ENCODE data around the gene DYRK1A. TPM values are rescaled to one million over a fixed set of nuclear protein-coding genes. Genes with fewer than 3 reads are reported as not detected.

DYRK1A gene
- polyA plus RNA-seq, 10 donors: 44.9 to 70.5 (median 54.9) TPM

- DNase-seq: no peak
Measured at GRCh38 chr21:37383086-37383485, 16.5 kb downstream of the DYRK1A start.

DNA sequence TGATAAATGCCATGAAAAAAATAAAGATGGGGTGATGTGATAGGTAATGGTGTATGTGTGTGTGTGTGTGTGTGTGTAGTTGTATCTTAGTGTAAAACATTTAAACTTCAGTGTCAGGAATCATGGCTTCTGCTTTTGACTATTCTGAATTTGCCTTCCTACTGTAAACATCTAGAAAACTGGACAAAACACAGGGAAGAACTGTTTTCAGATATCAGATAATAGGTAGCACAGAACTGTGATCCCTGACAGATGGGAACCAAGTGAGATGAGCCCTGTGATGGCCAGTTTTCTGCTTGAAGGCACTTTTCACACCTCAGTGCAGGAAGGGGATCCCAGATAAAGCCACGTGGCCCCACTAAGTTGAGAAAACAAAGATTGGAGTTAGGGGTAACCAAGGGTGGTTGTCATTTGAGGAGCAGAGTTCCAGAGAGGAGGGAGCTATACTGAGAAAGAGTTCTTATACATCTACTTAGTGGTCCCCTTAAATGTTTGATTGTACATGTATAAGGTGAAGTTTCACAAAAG lies 17.3 kb downstream of the DYRK1A start:
- no peak for DNase-seq

DNA sequence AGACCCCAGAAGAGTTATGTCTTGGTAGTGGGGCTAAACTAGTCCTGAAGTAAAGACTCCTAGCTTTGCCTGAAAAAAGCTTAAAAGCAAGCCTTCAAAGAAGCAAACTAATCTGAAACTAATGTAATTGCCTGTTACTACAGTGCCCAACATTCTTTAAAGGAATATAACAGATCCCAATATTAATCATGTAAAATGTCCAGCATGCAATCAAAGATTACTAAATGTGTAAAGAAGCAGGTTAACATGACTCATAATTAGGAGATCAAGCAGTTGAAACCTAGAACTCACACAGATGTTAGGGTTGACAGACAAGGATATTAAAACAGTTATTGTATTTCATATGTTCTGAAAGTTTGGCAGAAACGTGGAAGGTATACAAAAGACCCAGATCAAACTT lies 17.8 kb downstream of the DYRK1A start:
- no peak for DNase-seq

DNA sequence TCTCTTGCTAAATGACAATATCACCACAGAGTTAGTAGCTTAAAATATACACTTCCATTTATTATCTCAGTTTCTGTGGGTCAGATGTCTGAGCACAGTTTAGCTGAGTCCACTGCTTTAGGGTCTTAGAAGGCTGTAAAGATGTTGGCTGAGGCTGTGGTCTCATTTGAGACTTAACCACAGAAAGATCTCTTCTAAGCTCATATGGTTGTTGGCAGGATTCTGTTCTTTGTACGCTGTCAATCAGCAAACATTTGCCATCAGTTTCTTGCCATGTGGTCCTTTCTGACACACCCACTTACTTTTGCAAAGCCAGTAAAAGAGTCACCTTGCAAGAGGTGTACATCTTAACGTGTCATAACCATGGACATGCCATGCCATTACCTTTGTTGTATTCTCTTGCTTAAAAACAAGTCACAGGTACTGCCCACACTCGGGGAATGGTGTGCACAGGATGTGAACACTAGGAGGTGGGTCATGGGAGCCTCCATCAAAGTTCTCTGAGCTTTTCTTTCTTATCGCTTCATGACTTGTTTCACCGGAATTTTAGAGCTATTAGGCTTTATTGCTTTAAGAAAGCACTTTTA lies 18.7 kb downstream of the DYRK1A start:
- no peak for DNase-seq

DNA sequence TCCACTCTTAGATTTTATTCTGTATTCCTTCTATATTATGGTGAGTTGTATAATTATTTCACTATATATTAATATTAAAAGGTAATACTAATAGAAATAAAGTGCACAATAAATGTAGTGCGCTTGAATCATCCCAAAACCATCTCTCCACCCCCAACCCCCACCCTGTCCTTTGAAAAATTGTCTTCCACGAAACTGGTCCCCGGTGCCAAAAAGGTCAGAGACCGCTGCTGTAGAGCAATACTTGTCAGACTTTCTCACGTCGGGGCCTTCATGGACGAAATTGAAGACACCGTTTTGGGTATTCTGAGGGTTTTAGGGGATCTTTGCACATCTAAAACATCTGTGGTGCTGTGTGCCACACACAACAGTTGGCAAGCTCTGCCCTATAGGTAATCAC lies 19.6 kb downstream of the DYRK1A start:
- DNase-seq: no peak

GRCh38 chr21:37389456-37389855 lies 22.9 kb downstream of the DYRK1A start:
- no peak for DNase-seq

DNA sequence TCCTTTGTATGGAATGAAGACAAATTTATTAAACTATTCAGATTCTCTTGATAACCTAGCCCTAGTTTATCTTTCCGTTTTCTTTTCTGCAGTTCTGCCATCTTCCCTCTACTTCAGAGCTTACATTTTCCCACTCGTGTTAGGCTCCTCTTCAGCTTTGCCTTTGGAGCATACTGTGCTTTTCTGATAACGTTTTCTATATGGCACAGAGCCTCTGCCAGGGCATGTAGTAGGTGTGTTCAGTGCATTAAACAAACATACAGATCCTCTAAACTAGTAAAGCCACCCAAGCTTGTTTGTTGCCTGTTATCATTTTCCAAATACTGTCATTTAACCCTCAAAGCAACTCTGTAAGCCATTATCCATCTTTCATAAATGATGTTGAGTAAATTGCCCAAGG lies 25.1 kb downstream of the DYRK1A start:
- no peak for DNase-seq

GRCh38 chr21:37392441-37392840 lies 25.9 kb downstream of the DYRK1A start:
- DNase-seq: no peak

- DNase-seq: no peak
Measured at GRCh38 chr21:37393030-37393429, 26.5 kb downstream of the DYRK1A start.

DNA sequence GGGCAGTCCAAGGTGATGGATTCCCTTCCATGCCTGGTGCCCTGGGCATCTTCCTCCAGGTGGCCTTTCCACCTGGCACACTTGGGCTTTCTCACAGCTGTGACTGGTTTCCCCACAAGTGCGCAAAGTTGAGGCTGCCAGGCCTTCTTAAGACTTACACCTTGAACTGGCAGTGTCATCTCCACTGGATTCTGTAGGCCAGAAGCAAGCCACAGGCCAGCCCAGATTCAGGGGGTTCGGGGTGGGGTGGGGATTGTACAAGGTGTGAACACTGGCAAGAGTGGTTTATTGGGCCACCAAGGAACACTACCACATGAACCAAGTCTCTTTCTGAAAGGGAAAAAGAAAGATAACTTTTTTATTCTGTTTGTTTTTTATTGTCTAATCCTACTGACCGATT lies 27.2 kb downstream of the DYRK1A start:
- no peak for DNase-seq

DNA sequence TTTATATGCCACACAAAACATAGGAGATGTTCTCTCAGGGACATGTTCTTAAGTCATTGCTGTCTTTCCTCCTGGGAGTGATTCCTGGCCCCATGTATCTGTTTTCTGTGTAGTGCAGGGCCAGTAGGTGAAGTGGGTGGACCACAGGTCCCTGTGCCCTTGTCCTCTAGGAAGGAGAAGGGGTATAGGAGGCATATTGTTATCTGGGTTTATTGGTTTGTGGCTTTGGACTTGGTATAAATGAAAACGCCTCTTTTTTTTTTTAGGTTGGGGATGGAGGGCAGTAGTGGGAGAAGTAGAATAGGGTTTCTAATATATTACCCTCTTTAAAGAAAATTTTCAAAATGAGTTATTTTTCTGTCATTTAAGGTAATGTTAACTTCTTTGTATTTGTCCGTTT lies 29.4 kb downstream of the DYRK1A start:
- no peak for DNase-seq

GRCh38 chr21:37396855-37397254 lies 30.3 kb downstream of the DYRK1A start:
- no peak for DNase-seq

DNA sequence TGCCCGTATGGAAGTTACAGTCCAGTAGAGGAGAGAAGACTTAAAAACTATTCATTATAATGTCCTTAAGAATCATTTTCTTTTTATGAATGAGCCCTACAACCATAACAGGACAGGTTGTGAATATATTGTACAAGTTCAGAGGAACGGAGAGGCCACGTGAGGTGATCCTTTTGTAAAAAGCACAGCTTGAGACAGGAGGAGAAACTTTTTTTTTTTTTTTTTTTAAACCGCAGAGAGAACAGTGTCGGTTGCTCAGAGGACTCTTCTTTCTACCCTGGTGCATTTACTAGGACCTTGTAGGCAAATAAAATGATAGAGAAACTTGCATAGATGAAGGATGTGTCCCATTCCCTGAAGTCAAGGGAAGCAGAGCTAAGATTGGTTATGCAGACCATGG lies 32.1 kb downstream of the DYRK1A start:
- no peak for DNase-seq

DNA sequence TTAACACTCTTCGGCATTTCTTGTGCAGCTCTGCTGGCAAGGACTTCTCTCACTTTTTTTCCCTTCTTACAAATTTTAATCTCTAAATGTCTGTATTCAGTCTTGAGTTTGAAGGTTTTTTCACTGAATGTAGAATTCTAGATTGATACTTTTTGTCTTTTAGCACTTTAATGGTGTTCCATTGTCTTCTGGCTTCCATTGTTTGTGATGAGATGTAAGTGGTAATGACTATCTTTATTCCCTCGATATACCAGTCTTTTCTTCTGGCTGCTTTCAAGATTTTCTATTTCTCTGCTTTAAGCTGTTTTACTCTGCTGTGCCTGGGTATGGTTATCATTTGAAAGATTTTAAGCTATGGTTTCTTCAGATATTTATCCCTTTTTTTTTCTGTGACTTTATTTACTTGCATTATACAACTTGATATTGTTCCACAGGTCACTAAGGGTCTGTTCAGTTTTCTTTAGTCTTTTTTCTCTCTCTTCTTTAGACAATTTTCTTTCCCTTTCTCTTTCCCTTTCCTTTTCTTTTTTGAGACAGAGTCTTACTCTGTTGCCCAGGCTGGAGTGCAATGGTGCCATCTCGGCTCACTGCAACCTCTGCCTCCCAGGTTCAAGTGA lies 35.8 kb downstream of the DYRK1A start:
- no peak for DNase-seq

DNA sequence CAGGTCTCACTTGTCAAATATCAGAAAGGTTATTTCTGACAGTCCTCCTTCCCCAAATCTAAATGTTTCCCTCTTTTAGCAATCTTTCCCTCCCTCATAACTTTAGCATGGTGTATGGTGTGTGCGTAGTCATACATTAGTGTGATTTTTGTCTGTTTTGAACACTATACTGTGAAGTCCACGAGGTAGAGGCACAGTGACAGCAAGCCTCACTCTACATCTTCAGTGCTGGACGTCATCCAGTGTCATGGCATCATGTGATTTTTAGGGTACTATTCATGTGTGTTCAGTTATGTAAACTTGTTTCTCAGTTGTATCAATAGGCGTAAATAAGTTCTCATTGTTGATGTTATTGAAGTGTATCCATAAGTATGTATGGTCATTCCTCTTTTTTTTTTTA lies 39.1 kb downstream of the DYRK1A start:
- DNase-seq: no peak

DNA sequence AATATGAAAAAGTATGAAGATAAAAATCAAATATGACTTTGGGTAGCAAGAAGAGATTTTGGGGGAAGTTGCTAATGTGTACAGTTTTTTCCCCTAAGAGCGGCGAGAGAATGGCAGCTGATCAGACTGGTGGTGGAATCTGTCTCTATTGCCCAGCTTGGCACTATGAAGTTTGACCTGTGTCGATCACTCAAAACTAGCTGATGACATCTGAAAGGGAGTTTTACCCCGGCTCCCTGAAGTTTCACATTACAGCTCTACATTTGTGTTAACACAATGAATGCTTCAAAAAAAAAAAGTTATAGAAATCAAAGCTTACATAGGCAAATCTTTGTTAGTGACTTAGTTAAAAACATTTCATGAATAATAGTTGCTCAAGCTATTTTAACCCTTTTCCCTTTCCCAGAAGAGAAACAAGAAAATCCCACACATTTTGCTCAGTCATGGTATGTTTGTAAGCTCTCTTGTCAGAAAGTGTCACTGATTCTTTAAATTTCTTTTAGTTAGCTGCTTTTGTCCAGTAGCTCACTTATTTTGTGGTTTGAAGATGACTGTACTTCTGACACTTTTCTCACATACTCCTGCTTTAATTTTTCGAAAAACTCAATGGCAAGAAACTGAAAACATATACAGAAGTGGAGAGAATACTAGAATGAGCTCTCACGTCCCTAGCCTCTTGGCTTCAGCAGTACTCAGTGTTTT lies 41.3 kb downstream of the DYRK1A start:
- DNase-seq: no peak

DNA sequence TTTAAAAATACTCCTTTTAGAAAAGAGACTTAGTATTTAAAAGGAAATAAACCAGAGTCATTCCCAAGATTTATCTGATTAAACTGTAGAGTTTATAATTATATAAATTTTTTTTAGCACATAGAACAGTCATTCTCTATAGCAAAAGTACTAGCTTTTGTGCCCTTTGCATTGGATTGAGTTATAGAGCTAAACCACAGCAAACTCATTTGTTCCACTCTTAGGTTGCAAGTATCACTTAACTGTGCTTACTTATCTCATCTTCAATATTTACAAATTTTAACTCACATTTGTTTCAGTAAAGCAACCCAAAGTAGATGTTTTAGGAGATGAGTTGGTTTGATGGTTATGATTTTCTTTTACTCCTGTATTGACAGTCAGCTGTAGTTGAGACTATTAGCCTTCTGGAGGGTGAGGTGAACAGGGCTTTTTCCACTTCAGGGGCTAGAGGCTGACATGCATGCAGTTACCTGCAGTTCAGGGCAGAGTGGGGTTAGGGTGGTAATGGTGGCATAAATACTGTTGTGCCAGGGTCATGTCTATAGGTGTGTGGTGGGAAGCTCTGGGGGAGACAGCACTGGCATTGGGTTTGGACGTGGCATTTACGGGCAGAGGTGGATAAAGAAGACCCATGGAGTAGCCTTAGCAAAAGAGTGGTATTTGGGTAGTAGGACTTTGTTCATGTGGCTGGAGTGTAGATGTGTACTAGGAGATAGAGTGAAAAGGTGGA lies 42.1 kb downstream of the DYRK1A start:
- no peak for DNase-seq

DNA sequence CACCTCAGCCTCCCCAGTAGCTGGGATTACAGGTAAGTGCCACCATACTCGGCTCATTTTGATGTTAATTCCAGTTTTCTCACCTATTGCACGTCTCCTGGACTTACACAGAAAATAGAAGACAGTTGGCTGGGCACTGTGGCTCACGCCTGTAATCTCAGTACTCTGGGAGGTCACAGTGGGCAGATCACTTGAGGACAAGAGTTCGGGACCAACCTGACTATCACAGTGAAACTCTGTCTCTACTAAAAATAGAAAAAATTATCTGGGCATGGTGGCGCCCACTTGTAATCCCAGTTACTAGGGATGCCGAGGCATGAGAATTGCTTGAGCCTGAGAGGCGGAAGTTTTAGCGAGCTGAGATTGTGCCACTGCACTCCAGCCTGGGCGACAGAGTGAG lies 44.1 kb downstream of the DYRK1A start:
- DNase-seq: no peak

DNA sequence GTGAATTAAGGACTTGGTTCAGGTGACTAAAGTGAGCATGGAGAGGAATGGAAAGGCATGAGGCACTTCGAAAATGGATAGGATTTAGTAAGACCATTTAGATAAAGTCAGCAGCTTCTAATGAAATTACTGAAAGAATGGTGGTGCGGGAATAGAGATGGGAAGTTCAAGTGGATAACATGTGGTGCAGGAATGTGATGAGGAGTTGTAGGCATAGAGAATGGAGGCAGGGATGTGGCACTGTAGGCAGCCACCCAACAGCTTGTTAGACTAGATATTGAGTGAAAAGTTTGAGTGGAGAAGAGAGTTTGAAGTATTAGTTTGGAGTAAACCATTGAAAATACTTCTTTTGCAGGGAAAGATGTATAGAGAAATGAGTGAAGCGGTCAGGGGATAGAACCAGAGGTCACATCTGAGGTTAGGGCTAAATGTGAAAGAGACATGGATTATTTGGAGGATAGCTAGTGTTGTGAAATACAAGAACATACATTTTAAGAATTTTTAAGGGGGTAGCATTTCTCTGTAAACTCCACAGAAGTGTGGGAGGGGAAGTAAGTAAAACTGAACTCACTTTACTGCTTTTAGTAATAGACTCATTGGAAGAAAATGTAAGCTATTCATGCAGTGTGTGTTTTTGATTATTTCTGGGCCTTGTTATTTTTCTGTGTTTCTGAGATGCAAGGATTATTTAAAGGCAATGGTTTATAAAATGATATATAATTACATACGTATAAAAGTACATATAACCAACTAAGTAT lies 46.2 kb downstream of the DYRK1A start:
- DNase-seq: peak; percentile 10 to 53 (median 37)

- no peak for DNase-seq
Measured at GRCh38 chr21:37413553-37414291, 47.1 kb downstream of the DYRK1A start.
